HepG2 (cell line): Measurements from ENCODE around the gene TM9SF3. TPM values are rescaled to one million over a fixed set of nuclear protein-coding genes. Genes with fewer than 3 reads are reported as not detected.

Source experiments
- ATAC-seq: fragments of 200-7000 bp; cut with Tn5 transposase; 3 replicates; pipeline ENCODE4 v1.9.1; 2020; ENCODE audit warnings: mild to moderate bottlenecking, moderate library complexity
- BruUV-seq: library from RNA; stranded (reverse); fragments of 400-500 nt; replicated peaks from 2 replicates; lab custom pipeline; 2021; lab: Mats Ljungman, UMichigan
- CTCF ChIA-PET: fragments of 300-600 bp; formaldehyde crosslinking; extraction: SDS; loops from one replicate; lab custom pipeline; 2021; ENCODE audit warnings: low total read pairs, inconsistent platforms, low intra/inter-chr PET ratio; lab: Yijun Ruan, JAX
- POLR2A ChIA-PET: fragments of 350-600 bp; sonication (Branson Sonifier 250); formaldehyde crosslinking; loops from one replicate; lab custom pipeline; 2020; ENCODE audit warnings: antibody characterized with exemption, inconsistent platforms; lab: Yijun Ruan, JAX
- DNase-seq: peaks from one replicate; pipeline ENCODE4 v3.0.0-alpha.2; 2015; ENCODE audit warnings: low spot score
- FAIRE-seq: peaks from 3 replicates; lab custom pipeline; 2011; peaks lifted over from hg19 to GRCh38; lab: Jason Lieb, UNC
- H2AFZ ChIP-seq: one replicate; pipeline ENCODE4 v1.6.1; 2011; ENCODE audit warnings: low read length, inconsistent platforms
- H3K27ac ChIP-seq: fragments of 300-600 bp; 3 replicates; pipeline ENCODE4 v1.8.0; 2011; ENCODE audit warnings: mixed run types, mild to moderate bottlenecking, mixed read lengths, low read length, inconsistent platforms; ENCODE audit not compliant: insufficient read depth; ENCODE audit errors: extremely low read length
- H3K27me3 ChIP-seq, 2 experiments: fragments of 200-600 bp in 1 of 2; 2 replicates in 1 of 2; 3 replicates in 1 of 2; pipeline versions ENCODE4 v1.6.0 to v1.8.0; 2011; ENCODE audit warnings: low read length in 2 of 2, mild to moderate bottlenecking in 2 of 2, moderate library complexity in 2 of 2, inconsistent platforms in 1 of 2; ENCODE audit not compliant: insufficient read depth in 2 of 2, control insufficient read depth in 1 of 2
- H3K36me3 ChIP-seq, 2 experiments: fragments of 200-600 bp in 1 of 2; replicated peaks in 1 of 2; 2 replicates in 1 of 2; 3 replicates in 1 of 2; pipeline versions ENCODE4 v1.5.1 to v1.8.0; 2011; ENCODE audit warnings: low read length in 2 of 2, inconsistent platforms in 1 of 2; ENCODE audit not compliant: insufficient read depth in 2 of 2, control insufficient read depth in 1 of 2
- H3K4me1 ChIP-seq: 2 replicates; pipeline ENCODE4 v1.5.1; 2012; ENCODE audit warnings: low read length, inconsistent platforms; ENCODE audit not compliant: insufficient read depth
- H3K4me2 ChIP-seq: 2 replicates; pipeline ENCODE4 v1.6.0; 2011; ENCODE audit warnings: low read depth, low read length, inconsistent platforms
- H3K4me3 ChIP-seq, 3 experiments: fragments of 200-600 bp in 1 of 3; sonication (generic), shearing (Covaris generic) in 1 of 3; replicated peaks in 1 of 3; 2 replicates each; pipeline ENCODE4 v1.5.1; 2011 to 2016; ENCODE audit warnings: low read length in 3 of 3, inconsistent platforms in 2 of 3, low read depth in 2 of 3, mild to moderate bottlenecking in 2 of 3, control low read depth in 1 of 3, mixed read lengths in 1 of 3; ENCODE audit not compliant: insufficient read depth in 1 of 3
- H3K79me2 ChIP-seq: one replicate; pipeline ENCODE4 v1.6.1; 2011; ENCODE audit warnings: low read length, inconsistent platforms; ENCODE audit not compliant: insufficient read depth
- H3K9ac ChIP-seq: 2 replicates; pipeline ENCODE4 v1.6.0; 2011; ENCODE audit warnings: mild to moderate bottlenecking, low read depth, low read length, inconsistent platforms; ENCODE audit not compliant: insufficient read depth
- H3K9me3 ChIP-seq: 2 replicates; pipeline ENCODE4 v1.5.1; 2012; ENCODE audit warnings: mild to moderate bottlenecking, low read length
- H4K20me1 ChIP-seq: 2 replicates; pipeline ENCODE4 v1.6.0; 2011; ENCODE audit warnings: inconsistent platforms, mild to moderate bottlenecking, low read length, moderate library complexity; ENCODE audit not compliant: insufficient read depth
- CBX5 ChIP-seq: sonication (generic); formaldehyde crosslinking; IDR thresholded peaks from 2 replicates; pipeline ENCODE4 v1.4.0; 2020; ENCODE audit warnings: missing genetic modification reagents, borderline replicate concordance
- FOXP1 ChIP-seq, 2 experiments: fragments of 450-650 bp in 1 of 2; IDR thresholded peaks; 2 replicates each; pipeline ENCODE4 v1.6.1; 2017 to 2018; ENCODE audit warnings: antibody characterized with exemption in 1 of 2
- GATAD2A ChIP-seq: IDR thresholded peaks from 2 replicates; pipeline ENCODE4 v1.6.1; 2016
- GTF3A ChIP-seq: sonication (generic); formaldehyde crosslinking; conservative IDR thresholded peaks from 2 replicates; pipeline ENCODE4 v1.4.0; 2020; ENCODE audit warnings: mild to moderate bottlenecking, missing genetic modification reagents
- MTF1 ChIP-seq: sonication (generic); formaldehyde crosslinking; IDR thresholded peaks from 2 replicates; pipeline ENCODE4 v1.5.0; 2020; ENCODE audit warnings: missing genetic modification reagents
- REST ChIP-seq, 2 experiments: IDR thresholded peaks; 2 replicates each; pipeline ENCODE4 v1.6.1; 2011 to 2012; ENCODE audit warnings: low read length in 2 of 2, borderline replicate concordance in 1 of 2, low read depth in 1 of 2, mild to moderate bottlenecking in 1 of 2, moderate library complexity in 1 of 2
- U2AF2 ChIP-seq: fragments of 200-400 bp; formaldehyde crosslinking; IDR thresholded peaks from 2 replicates; pipeline ENCODE4 v1.6.1; 2017; ENCODE audit warnings: low read depth, mild to moderate bottlenecking, low read length
- ZNF318 ChIP-seq: sonication (generic); formaldehyde crosslinking; IDR thresholded peaks from 2 replicates; pipeline ENCODE4 v1.4.0; 2020; ENCODE audit warnings: mild to moderate bottlenecking, missing genetic modification reagents
- ZNF501 ChIP-seq: sonication (generic); formaldehyde crosslinking; IDR thresholded peaks from 2 replicates; pipeline ENCODE4 v1.5.1; 2020; ENCODE audit warnings: mild to moderate bottlenecking, moderate library complexity, missing genetic modification reagents
- ZNF709 ChIP-seq: sonication (generic); formaldehyde crosslinking; IDR thresholded peaks from 2 replicates; pipeline ENCODE4 v1.5.0; 2020; ENCODE audit warnings: mild to moderate bottlenecking, missing genetic modification reagents
- WGBS: methylation state at CpG from one replicate; pipeline ENCODE4 v1.1.6; 2017; ENCODE audit warnings: low lambda C conversion rate; 5-methylcytosine and 5-hydroxymethylcytosine counted together
- in situ Hi-C: cut with HindIII; loops from 2 replicates; pipeline ENCODE4 v1.10.0; 2017; ENCODE audit warnings: low pct_unique_long_range_greater_than_20kb; ENCODE audit not compliant: extremely low pct_ligation_motif_present
- intact Hi-C: fragments of 100-400 bp; cut with micrococcal nuclease; formaldehyde crosslinking; loops from one replicate; pipeline ENCODE4 v1.10.0; 2022; ENCODE audit not compliant: unreplicated experiment
- polyA plus RNA-seq, 8 experiments: library from polyadenylated mRNA; depleted of rRNA in 3 of 8; stranded (reverse) in 7 of 8; unstranded in 1 of 8; fragments of >200 nt; fragmentation: Illumina TruSeq in 4 of 8; extraction: Trizol in 4 of 8; gene quantifications; 2 replicates each; pipeline versions ENCODE4 v1.2.1 to v1.2.3, GENCODE V29; 2011 to 2016; ENCODE audit warnings: low read depth in 4 of 8, missing spikeins in 1 of 8, mixed read lengths in 1 of 8; ENCODE audit not compliant: insufficient read depth in 1 of 8
- total RNA-seq, 5 experiments: library from RNA; depleted of rRNA; stranded (reverse); fragments of >200 nt; fragmentation: Illumina TruSeq; extraction: Trizol; gene quantifications; 2 replicates each; pipeline ENCODE4 v1.2.3, GENCODE V29; 2016; ENCODE audit warnings: low read depth in 1 of 5
- TF ChIP-seq, protein P1 (sequence below): sonication (generic); formaldehyde crosslinking; IDR thresholded peaks from 2 replicates; pipeline ENCODE4 v1.5.1; 2020; ENCODE audit warnings: mild to moderate bottlenecking, missing genetic modification reagents, moderate library complexity

TM9SF3 gene
- total and polyA plus RNA-seq, 2 of the 13 experiments (the other 11 are each of a cell fraction or from before 2014, with no cell fraction given): 43.8 to 120 TPM

DNA sequence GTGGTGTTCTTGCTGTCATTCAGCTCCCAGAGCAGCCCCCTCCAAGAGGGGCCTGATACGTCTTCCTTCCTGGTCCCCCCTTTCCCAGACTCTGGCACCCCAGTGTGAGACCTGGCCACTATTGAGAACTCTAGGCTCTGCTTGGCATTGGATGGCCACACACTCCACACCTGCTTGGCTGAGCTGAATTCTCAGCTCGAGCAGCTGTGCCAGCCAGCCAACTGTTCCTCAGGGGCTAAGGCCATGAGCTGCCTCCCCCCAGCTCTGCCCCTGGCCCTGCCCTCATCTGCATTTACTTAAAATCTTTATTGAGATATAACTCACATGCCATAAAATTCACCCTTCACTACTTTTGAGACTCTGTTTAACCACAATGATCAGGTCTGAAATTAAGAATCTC lies 79.8 kb downstream of the TM9SF3 start:
- intact Hi-C loops (no loop called here), in situ Hi-C loops (no loop called here)
- peaks cover 22% of the 10 kb centered on the region for H3K4me1 ChIP-seq
- no peaks in the 10 kb centered on the region for H3K36me3 ChIP-seq
- H3K9ac ChIP-seq: no peak overlapping the region
- POLR2A ChIA-PET: no interaction called here
- FAIRE-seq (no peak), DNase-seq (no peak), ATAC-seq (no peak)
- WGBS: 0% methylated on average over 1 of the region's 2 CpGs
- TF ChIP-seq FOXP1 (IDR thresholded peaks at IDR 0.05) (no peak), FOXP1 (CRISPR knock-in tag; IDR thresholded peaks at IDR 0.05) (no peak), GTF3A (CRISPR knock-in tag) (no peak), ZNF318 (CRISPR knock-in tag) (no peak), U2AF2 (no peak), REST (IDR thresholded peaks at IDR 0.05; ENCODE audit: borderline replicate concordance in 1 of 2, low read depth in 1 of 2, low read length in 2 of 2) (no peak), ZNF709 (no peak), GATAD2A (CRISPR knock-in tag) (no peak), ZNF501 (CRISPR knock-in tag) (no peak), CBX5 (CRISPR knock-in tag) (no peak), MTF1 (CRISPR knock-in tag) (no peak)
- TF ChIP-seq, protein P1, sequence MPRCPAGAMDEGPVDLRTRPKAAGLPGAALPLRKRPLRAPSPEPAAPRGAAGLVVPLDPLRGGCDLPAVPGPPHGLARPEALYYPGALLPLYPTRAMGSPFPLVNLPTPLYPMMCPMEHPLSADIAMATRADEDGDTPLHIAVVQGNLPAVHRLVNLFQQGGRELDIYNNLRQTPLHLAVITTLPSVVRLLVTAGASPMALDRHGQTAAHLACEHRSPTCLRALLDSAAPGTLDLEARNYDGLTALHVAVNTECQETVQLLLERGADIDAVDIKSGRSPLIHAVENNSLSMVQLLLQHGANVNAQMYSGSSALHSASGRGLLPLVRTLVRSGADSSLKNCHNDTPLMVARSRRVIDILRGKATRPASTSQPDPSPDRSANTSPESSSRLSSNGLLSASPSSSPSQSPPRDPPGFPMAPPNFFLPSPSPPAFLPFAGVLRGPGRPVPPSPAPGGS: no peak
- TF ChIP-seq, all 625 proteins: peak for 0
- Histone ChIP-seq H3K27me3 (peaks cover 4 to 20% of the 10 kb centered on the region in 2 experiments; a peak in 4 of 5 replicates), H3K27ac (no peak overlapping the region), H2AFZ (no peak overlapping the region), H3K4me3 (no peak overlapping the region), H3K9me3 (no peaks in the 10 kb centered on the region), H3K79me2 (no peaks in the 10 kb centered on the region), H4K20me1 (0 out of 2 replicates have a peak, but pooled peaks cover 4% of the 10 kb centered on the region), H3K4me2 (no peak overlapping the region)
- no TSS peak for BruUV-seq
- CTCF ChIA-PET: no interaction called here
